Stimulated activated naive CD8-positive, alpha-beta T cell treated with anti-CD3 and anti-CD28 coated beads, Interleukin-15, Interleukin-2, amounts not matched to agents 100 ng/mL and 50 ng/mL, for 24 hours (primary cell): ENCODE results near the gene NEUROD2.
A peak's percentile ranks its signal among the peaks of the same experiment; 100 is the strongest.

Source experiments
- H3K27ac Mint-ChIP-seq: one replicate; pipeline ENCODE4 v1.8.0; 2021; ENCODE audit warnings: mild to moderate bottlenecking, mixed read lengths
- H3K27me3 Mint-ChIP-seq: one replicate; pipeline ENCODE4 v1.8.0; 2021; ENCODE audit warnings: mixed read lengths
- H3K36me3 Mint-ChIP-seq: one replicate; pipeline ENCODE4 v1.8.0; 2021; ENCODE audit warnings: low read depth, mixed read lengths
- H3K4me1 Mint-ChIP-seq: one replicate; pipeline ENCODE4 v1.8.0; 2021; ENCODE audit warnings: low read depth, mixed read lengths
- H3K4me3 Mint-ChIP-seq: one replicate; pipeline ENCODE4 v1.8.0; 2021; ENCODE audit warnings: mild to moderate bottlenecking, mixed read lengths
- H3K9me3 Mint-ChIP-seq: one replicate; pipeline ENCODE4 v1.8.0; 2021; ENCODE audit warnings: mixed read lengths

The NEUROD2 gene

GRCh38 chr17:39617446-39618245, 9.9 kb upstream of the NEUROD2 start:
- Mint-ChIP-seq H3K36me3 (no peaks in the 10 kb centered on the region), H3K4me1 (peaks cover 12% of the 10 kb centered on the region), H3K27ac (peak overlapping the region; percentile 52), H3K9me3 (no peaks in the 10 kb centered on the region), H3K4me3 (peak overlapping the region; percentile 70), H3K27me3 (peaks cover 17% of the 10 kb centered on the region)

- Mint-ChIP-seq H3K27me3 (peaks cover 17% of the 10 kb centered on the region), H3K4me3 (peak overlapping the region; percentile 43), H3K9me3 (no peaks in the 10 kb centered on the region), H3K36me3 (no peaks in the 10 kb centered on the region), H3K4me1 (peaks cover 7% of the 10 kb centered on the region), H3K27ac (peak overlapping the region; percentile 52)
Observed at GRCh38 chr17:39617100-39617445, 9.4 kb upstream of the NEUROD2 start.

- no peak overlapping the region for H3K27ac Mint-ChIP-seq
- H3K36me3 Mint-ChIP-seq, result no peaks in the 10 kb centered on the region
- no peak overlapping the region for H3K4me3 Mint-ChIP-seq
- H3K4me1 Mint-ChIP-seq, result peaks cover 3% of the 10 kb centered on the region
- no peaks in the 10 kb centered on the region for H3K9me3 Mint-ChIP-seq
- peaks cover 22% of the 10 kb centered on the region for H3K27me3 Mint-ChIP-seq
Observed at GRCh38 chr17:39615434-39615833, 7.7 kb upstream of the NEUROD2 start.

- no peaks in the 10 kb centered on the region for H3K9me3 Mint-ChIP-seq
- H3K4me3 Mint-ChIP-seq, result no peak overlapping the region
- H3K27ac Mint-ChIP-seq, result no peak overlapping the region
- H3K36me3 Mint-ChIP-seq, result no peaks in the 10 kb centered on the region
- H3K27me3 Mint-ChIP-seq, result peaks cover 22% of the 10 kb centered on the region
- H3K4me1 Mint-ChIP-seq, result peaks cover 3% of the 10 kb centered on the region
Observed at GRCh38 chr17:39614545-39615157, 6.9 kb upstream of the NEUROD2 start.

- H3K9me3 Mint-ChIP-seq, result no peaks in the 10 kb centered on the region
- H3K27me3 Mint-ChIP-seq, result peaks cover 36% of the 10 kb centered on the region
- no peaks in the 10 kb centered on the region for H3K4me1 Mint-ChIP-seq
- H3K27ac Mint-ChIP-seq, result no peak overlapping the region
- H3K4me3 Mint-ChIP-seq, result no peak overlapping the region
- H3K36me3 Mint-ChIP-seq, result no peaks in the 10 kb centered on the region
Observed at GRCh38 chr17:39612935-39613464, 5.3 kb upstream of the NEUROD2 start.

GRCh38 chr17:39612291-39612894, 4.7 kb upstream of the NEUROD2 start:
- H3K4me1 Mint-ChIP-seq, result no peaks in the 10 kb centered on the region
- H3K36me3 Mint-ChIP-seq, result no peaks in the 10 kb centered on the region
- H3K27ac Mint-ChIP-seq, result no peak overlapping the region
- no peaks in the 10 kb centered on the region for H3K9me3 Mint-ChIP-seq
- no peak overlapping the region for H3K4me3 Mint-ChIP-seq
- H3K27me3 Mint-ChIP-seq, result peaks cover 36% of the 10 kb centered on the region

- Mint-ChIP-seq H3K4me1 (peaks cover 3% of the 10 kb centered on the region), H3K4me3 (no peak overlapping the region), H3K36me3 (no peaks in the 10 kb centered on the region), H3K9me3 (no peaks in the 10 kb centered on the region), H3K27me3 (peaks cover 41% of the 10 kb centered on the region), H3K27ac (no peak overlapping the region)
Observed at GRCh38 chr17:39611401-39612112, 3.8 kb upstream of the NEUROD2 start.

- H3K4me1 Mint-ChIP-seq, result peaks cover 12% of the 10 kb centered on the region
- H3K4me3 Mint-ChIP-seq, result no peak overlapping the region
- H3K27me3 Mint-ChIP-seq, result peaks cover 38% of the 10 kb centered on the region
- H3K9me3 Mint-ChIP-seq, result no peaks in the 10 kb centered on the region
- H3K27ac Mint-ChIP-seq, result no peak overlapping the region
- H3K36me3 Mint-ChIP-seq, result no peaks in the 10 kb centered on the region
Observed at GRCh38 chr17:39609416-39610025, 1.8 kb upstream of the NEUROD2 start.

GRCh38 chr17:39608142-39608981, 642 bp upstream of the NEUROD2 start:
- Mint-ChIP-seq H3K4me3 (no peak overlapping the region), H3K36me3 (no peaks in the 10 kb centered on the region), H3K27ac (no peak overlapping the region), H3K27me3 (peaks cover 43% of the 10 kb centered on the region), H3K4me1 (peaks cover 18% of the 10 kb centered on the region), H3K9me3 (no peaks in the 10 kb centered on the region)

GRCh38 chr17:39607057-39607850, 466 bp downstream of the NEUROD2 start:
- Mint-ChIP-seq H3K36me3 (no peaks in the 10 kb centered on the region), H3K27me3 (peaks cover 50% of the 10 kb centered on the region), H3K4me1 (peaks cover 21% of the 10 kb centered on the region), H3K4me3 (no peak overlapping the region), H3K27ac (no peak overlapping the region), H3K9me3 (no peaks in the 10 kb centered on the region)

GRCh38 chr17:39606434-39607056, 1.2 kb downstream of the NEUROD2 start:
- peaks cover 56% of the 10 kb centered on the region for H3K27me3 Mint-ChIP-seq
- H3K27ac Mint-ChIP-seq, result no peak overlapping the region
- H3K36me3 Mint-ChIP-seq, result no peaks in the 10 kb centered on the region
- peaks cover 21% of the 10 kb centered on the region for H3K4me1 Mint-ChIP-seq
- H3K4me3 Mint-ChIP-seq, result no peak overlapping the region
- H3K9me3 Mint-ChIP-seq, result no peaks in the 10 kb centered on the region

- Mint-ChIP-seq H3K9me3 (no peaks in the 10 kb centered on the region), H3K36me3 (no peaks in the 10 kb centered on the region), H3K27ac (no peak overlapping the region), H3K4me1 (peaks cover 21% of the 10 kb centered on the region), H3K4me3 (peak overlapping the region; percentile 54), H3K27me3 (peaks cover 60% of the 10 kb centered on the region)
Observed at GRCh38 chr17:39605492-39606433, 2.0 kb downstream of the NEUROD2 start.
